H1 (cell line): ENCODE measurements around the gene HTR4. TPM values are rescaled to one million over a fixed set of nuclear protein-coding genes. Genes with fewer than 3 reads are reported as not detected.

ENCODE experiments used
- BACH1 ChIP-seq: IDR thresholded peaks from 2 replicates; pipeline ENCODE4 v1.6.1; 2012; ENCODE audit warnings: low read length, improper control_type of control experiment
- GABPA ChIP-seq: IDR thresholded peaks from 2 replicates; pipeline ENCODE4 v1.6.1; 2011; ENCODE audit warnings: mild to moderate bottlenecking, low read length, moderate library complexity, borderline replicate concordance; ENCODE audit not compliant: insufficient read depth
- MAFK ChIP-seq: IDR thresholded peaks from 2 replicates; pipeline ENCODE4 v1.6.1; 2012; ENCODE audit warnings: low read depth, mild to moderate bottlenecking, improper control_type of control experiment, low read length
- TBP ChIP-seq: IDR thresholded peaks from 2 replicates; pipeline ENCODE4 v1.6.1; 2011; ENCODE audit warnings: low read depth, low read length, improper control_type of control experiment
- YY1 ChIP-seq: IDR thresholded peaks from 2 replicates; pipeline ENCODE4 v1.6.1; 2011; ENCODE audit warnings: low read depth, mild to moderate bottlenecking, low read length
- polyA plus RNA-seq, 7 experiments: library from polyadenylated mRNA; depleted of rRNA in 3 of 7; stranded (reverse) in 5 of 7; unstranded in 2 of 7; fragments of >200 nt in 5 of 7; fragments of 200-250 nt in 2 of 7; gene quantifications; 1 replicate in 5 of 7; 2 replicates in 1 of 7; 4 replicates in 1 of 7; pipeline versions ENCODE4 v1.2.1 to v1.2.3, GENCODE V29; 2011 to 2013; ENCODE audit warnings: missing spikeins in 2 of 7, mixed read lengths in 2 of 7
- total RNA-seq: library from RNA; stranded (reverse); fragmentation: NEBNext Ultra II Directional; extraction: Animal tissue kit (Norgen Biotek cat#: 25700); gene quantifications from 2 replicates; pipeline ENCODE4 v1.2.1, GENCODE V29; 2021

Gene HTR4
- total and polyA plus RNA-seq, 2 of the 8 experiments (the other 6 are each of a cell fraction or from before 2014, with no cell fraction given): not detected

DNA sequence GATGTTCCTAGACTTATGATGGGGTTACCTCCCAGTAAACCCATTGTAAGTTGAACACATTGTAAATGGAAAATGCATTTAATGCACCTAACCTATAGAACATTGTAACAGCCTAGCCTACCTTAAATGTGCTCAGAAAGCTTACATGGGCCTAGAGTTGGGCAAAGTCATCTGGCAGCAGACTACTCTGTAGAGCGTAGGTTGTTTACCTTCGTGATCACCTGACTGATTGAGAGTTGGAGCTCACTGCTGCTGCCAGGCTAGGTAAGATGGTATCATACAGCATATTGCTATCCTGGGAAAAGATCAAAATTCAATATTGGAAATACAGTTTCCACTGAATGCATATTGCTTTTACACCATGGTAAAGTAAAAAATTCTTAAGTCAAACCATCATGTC, 95.4 kb downstream of the HTR4 start (continued):
- TF ChIP-seq MAFK: no peak
- TF ChIP-seq YY1: no peak
- TF ChIP-seq GABPA: no peak
- no peak for TF ChIP-seq BACH1
- TF ChIP-seq TBP: no peak
